Keratinocyte (primary cell): ENCODE results near the gene CALM1. TPM values are rescaled to one million over a fixed set of nuclear protein-coding genes. Genes with fewer than 3 reads are reported as not detected.
A peak's percentile ranks its signal among the peaks of the same experiment; 100 is the strongest.

Experiments
- DNase-seq: peaks from one replicate; pipeline ENCODE4 v3.0.0-alpha.2; 2011; ENCODE audit warnings: low read depth, missing footprints, low spot score
- FAIRE-seq: peaks from 2 replicates; lab custom pipeline; 2011; peaks lifted over from hg19 to GRCh38; lab: Jason Lieb, UNC
- H2AFZ ChIP-seq: 2 replicates; pipeline ENCODE4 v1.6.0; 2012; ENCODE audit warnings: low read length, control low read depth, inconsistent platforms; ENCODE audit not compliant: control insufficient read depth
- H3K27ac ChIP-seq: 2 replicates; pipeline ENCODE4 v1.5.1; 2011; ENCODE audit warnings: low read length; ENCODE audit not compliant: control insufficient read depth, insufficient read depth
- H3K27me3 ChIP-seq: 3 replicates; pipeline ENCODE4 v1.6.0; 2011; ENCODE audit warnings: low read length; ENCODE audit not compliant: control insufficient read depth, insufficient read depth; ENCODE audit errors: extremely low read depth
- H3K36me3 ChIP-seq, 2 experiments: 2 replicates in 1 of 2; 3 replicates in 1 of 2; pipeline ENCODE4 v1.5.1; 2011; ENCODE audit warnings: low read length in 2 of 2, mild to moderate bottlenecking in 1 of 2; ENCODE audit not compliant: control insufficient read depth in 2 of 2, insufficient read depth in 2 of 2; ENCODE audit errors: extremely low read depth in 1 of 2
- H3K4me1 ChIP-seq: 3 replicates; pipeline ENCODE4 v1.5.1; 2011; ENCODE audit warnings: low read length; ENCODE audit not compliant: control insufficient read depth, insufficient read depth; ENCODE audit errors: extremely low read depth
- H3K4me2 ChIP-seq: 3 replicates; pipeline ENCODE4 v1.6.0; 2011; ENCODE audit warnings: low read depth, low read length; ENCODE audit not compliant: control insufficient read depth, insufficient read depth; ENCODE audit errors: extremely low read depth
- H3K4me3 ChIP-seq, 3 experiments: fragments of 200-600 bp in 1 of 3; sonication (generic) in 1 of 3; 2 replicates in 2 of 3; 3 replicates in 1 of 3; pipeline ENCODE4 v1.5.1; 2011 to 2016; ENCODE audit warnings: low read length in 3 of 3, mild to moderate bottlenecking in 3 of 3, control low read depth in 2 of 3, inconsistent platforms in 1 of 3, low read depth in 1 of 3, mixed read lengths in 1 of 3, mixed run types in 1 of 3, moderate library complexity in 1 of 3; ENCODE audit not compliant: control insufficient read depth in 2 of 3, insufficient read depth in 2 of 3; ENCODE audit errors: extremely low read depth in 1 of 3
- H3K79me2 ChIP-seq: 2 replicates; pipeline ENCODE4 v1.6.0; 2012; ENCODE audit warnings: low read length; ENCODE audit not compliant: control insufficient read depth, insufficient read depth
- H3K9ac ChIP-seq: 3 replicates; pipeline ENCODE4 v1.6.0; 2011; ENCODE audit warnings: low read length; ENCODE audit not compliant: control insufficient read depth, insufficient read depth; ENCODE audit errors: extremely low read depth
- H3K9me1 ChIP-seq: 3 replicates; pipeline ENCODE4 v1.6.0; 2011; ENCODE audit warnings: low read length; ENCODE audit not compliant: control insufficient read depth, insufficient read depth; ENCODE audit errors: extremely low read depth
- H3K9me3 ChIP-seq: 2 replicates; pipeline ENCODE4 v1.5.1; 2012; ENCODE audit warnings: low read depth, low read length; ENCODE audit not compliant: control insufficient read depth
- H4K20me1 ChIP-seq: 3 replicates; pipeline ENCODE4 v1.6.0; 2011; ENCODE audit warnings: low read length; ENCODE audit not compliant: control insufficient read depth, insufficient read depth; ENCODE audit errors: extremely low read depth
- CTCF ChIP-seq, 3 experiments: IDR thresholded peaks in 1 of 3; conservative IDR thresholded peaks in 1 of 3; optimal IDR thresholded peaks in 1 of 3; 2 replicates in 2 of 3; 3 replicates in 1 of 3; pipeline versions ENCODE3 to v1.5.1; 2011; ENCODE audit warnings: low read length in 3 of 3, mild to moderate bottlenecking in 3 of 3, moderate library complexity in 2 of 3, control low read depth in 1 of 3, inconsistent platforms in 1 of 3; ENCODE audit not compliant: insufficient read depth in 2 of 3; ENCODE audit errors: extremely low read depth in 1 of 3
- EZH2 ChIP-seq: IDR thresholded peaks from one replicate; pipeline ENCODE4 v1.6.1; 2012; ENCODE audit warnings: inconsistent platforms, mild to moderate bottlenecking, low read length, moderate library complexity
- dilution Hi-C: fragments of 300-500 bp; cut with MboI; formaldehyde crosslinking; loops from one replicate; pipeline ENCODE4 v1.7.0; 2020; ENCODE audit warnings: low sequenced_read_pairs; ENCODE audit not compliant: extremely low pct_ligation_motif_present
- polyA plus RNA-seq, 5 experiments: library from polyadenylated mRNA; depleted of rRNA in 3 of 5; stranded (reverse) in 3 of 5; stranded (forward) in 1 of 5; unstranded in 1 of 5; fragments of >200 nt; gene quantifications; 1 replicate in 1 of 5; 2 replicates in 3 of 5; 3 replicates in 1 of 5; pipeline versions ENCODE4 v1.2.1 to v1.2.3, GENCODE V29; 2011 to 2012; ENCODE audit warnings: missing spikeins in 2 of 5, low read depth in 1 of 5, low replicate concordance in 1 of 5

Gene CALM1
- polyA plus RNA-seq, 1 donor (not counting 4 experiments of a cell fraction or from before 2014, with no cell fraction given) = 575 TPM

- dilution Hi-C loops = no loop called here
- TF ChIP-seq CTCF (optimal IDR thresholded peaks at IDR 0.05 in 1 of 3, IDR thresholded peaks at IDR 0.05 in 1 of 3, conservative IDR thresholded peaks at IDR 0.05 in 1 of 3; ENCODE audit: extremely low read depth in 1 of 3, insufficient read depth in 2 of 3, low read length in 3 of 3) (no peak), EZH2 (no peak)
- no peaks in the 10 kb centered on the region for H3K79me2 ChIP-seq
- peak overlapping the region; percentile 99 for H3K27ac ChIP-seq
- H3K4me1 ChIP-seq = peaks cover 20% of the 10 kb centered on the region
- H3K36me3 ChIP-seq = no peaks in the 10 kb centered on the region
- H2AFZ ChIP-seq = peak overlapping the region; percentile 66
- H3K9ac ChIP-seq = peak overlapping the region; percentile 100
- peak overlapping the region; percentile 94 for H3K4me2 ChIP-seq
- H4K20me1 ChIP-seq = no peaks in the 10 kb centered on the region
- no peak for FAIRE-seq
- no peaks in the 10 kb centered on the region for H3K9me1 ChIP-seq
- DNase-seq = no peak
- H3K9me3 ChIP-seq = no peaks in the 10 kb centered on the region
- peak overlapping the region; percentile 52 to 93 (median 82) for H3K4me3 ChIP-seq
- no peaks in the 10 kb centered on the region for H3K27me3 ChIP-seq
Observed at GRCh38 chr14:90381999-90382451, 14.8 kb upstream of the CALM1 start.

DNA sequence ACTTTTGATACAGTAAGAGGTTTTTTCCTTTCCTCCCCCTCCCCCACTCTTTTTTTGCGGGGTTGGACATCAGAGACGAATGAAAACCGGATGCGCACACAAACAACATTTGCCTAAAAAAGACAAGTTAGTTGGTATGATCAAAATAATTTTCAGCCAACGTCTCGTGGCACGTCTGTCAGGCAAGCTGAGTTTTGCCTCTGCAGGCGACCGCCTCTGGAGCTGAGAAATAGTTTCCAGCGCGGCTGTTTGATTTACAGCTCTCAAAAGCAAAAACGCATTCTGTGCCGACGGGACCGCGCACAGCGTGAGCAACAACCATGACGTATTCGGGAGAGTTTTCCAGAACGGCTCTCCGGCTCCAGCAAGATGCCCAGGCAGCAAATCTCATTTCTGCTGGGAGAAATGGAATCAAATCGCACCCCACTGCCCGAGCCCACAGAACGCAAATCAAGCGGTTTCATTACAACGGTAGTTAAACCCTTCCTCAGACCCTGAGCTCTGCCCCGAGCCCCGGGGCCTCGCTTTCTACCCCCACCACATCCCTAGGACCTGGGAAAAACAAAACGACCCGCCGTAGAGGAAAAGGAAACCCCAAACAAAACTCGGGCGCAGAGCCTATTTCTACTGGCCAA lies 14.2 kb upstream of the CALM1 start:
- peak overlapping the region; percentile 82 for H2AFZ ChIP-seq
- dilution Hi-C loops = no loop called here
- no peaks in the 10 kb centered on the region for H3K27me3 ChIP-seq
- TF ChIP-seq CTCF (optimal IDR thresholded peaks at IDR 0.05 in 1 of 3, IDR thresholded peaks at IDR 0.05 in 1 of 3, conservative IDR thresholded peaks at IDR 0.05 in 1 of 3; ENCODE audit: extremely low read depth in 1 of 3, insufficient read depth in 2 of 3, low read length in 3 of 3) (no peak), EZH2 (no peak)
- DNase-seq (no peak), FAIRE-seq (no peak)
- no peaks in the 10 kb centered on the region for H3K79me2 ChIP-seq
- peaks cover 20% of the 10 kb centered on the region for H3K4me1 ChIP-seq
- H3K9me1 ChIP-seq = no peaks in the 10 kb centered on the region
- H3K27ac ChIP-seq = peak overlapping the region; percentile 99
- H3K4me3 ChIP-seq = peak overlapping the region; percentile 52 to 93 (median 82)
- peak overlapping the region; percentile 94 for H3K4me2 ChIP-seq
- no peaks in the 10 kb centered on the region for H3K9me3 ChIP-seq
- no peaks in the 10 kb centered on the region for H4K20me1 ChIP-seq
- H3K9ac ChIP-seq = peak overlapping the region; percentile 100
- no peaks in the 10 kb centered on the region for H3K36me3 ChIP-seq
